CD14-positive monocyte (primary cell): ENCODE measurements around the gene PLS3. TPM values are rescaled to one million over a fixed set of nuclear protein-coding genes. Genes with fewer than 3 reads are reported as not detected.

Experiments
- DNase-seq, 3 donors: peaks; one replicate each; pipeline ENCODE4 v3.0.0-alpha.2; 2011 to 2022
- H2AFZ ChIP-seq: 2 replicates; pipeline ENCODE4 v1.6.0; 2012; ENCODE audit warnings: mild to moderate bottlenecking, low read depth, low read length, inconsistent platforms; ENCODE audit not compliant: insufficient read depth, poor library complexity, severe bottlenecking
- H3K27ac ChIP-seq, 2 donors: 1 replicate in 1 of 2; 2 replicates in 1 of 2; pipeline ENCODE4 v1.5.1; 2012 to 2013; ENCODE audit warnings: low read length in 2 of 2, control low read depth in 1 of 2, inconsistent platforms in 1 of 2, low read depth in 1 of 2, mild to moderate bottlenecking in 1 of 2
- H3K27me3 ChIP-seq, 2 donors: one replicate each; pipeline versions ENCODE4 v1.6.0 to v1.6.1; 2011 to 2013; ENCODE audit warnings: low read length in 2 of 2; ENCODE audit not compliant: control insufficient read depth in 2 of 2, insufficient read depth in 2 of 2
- H3K36me3 ChIP-seq, 2 donors: replicated peaks in 1 of 2; 1 replicate in 1 of 2; 2 replicates in 1 of 2; pipeline versions ENCODE4 v1.5.1 to v1.6.1; 2012 to 2013; ENCODE audit warnings: low read length in 2 of 2, control low read depth in 1 of 2, inconsistent platforms in 1 of 2, mild to moderate bottlenecking in 1 of 2; ENCODE audit not compliant: insufficient read depth in 2 of 2, control insufficient read depth in 1 of 2
- H3K4me1 ChIP-seq, 2 donors: 1 replicate in 1 of 2; 2 replicates in 1 of 2; pipeline versions ENCODE4 v1.5.1 to v1.6.1; 2012 to 2013; ENCODE audit warnings: low read length in 2 of 2, control low read depth in 1 of 2, inconsistent platforms in 1 of 2, mild to moderate bottlenecking in 1 of 2, moderate library complexity in 1 of 2; ENCODE audit not compliant: insufficient read depth in 2 of 2, control insufficient read depth in 1 of 2
- H3K4me2 ChIP-seq: replicated peaks from 2 replicates; pipeline ENCODE3; 2012; ENCODE audit warnings: low read length, moderate library complexity, mild to moderate bottlenecking; ENCODE audit not compliant: poor library complexity, severe bottlenecking; ENCODE audit errors: extremely low read depth
- H3K4me3 ChIP-seq, 3 experiments: fragments of 200-600 bp in 1 of 3; sonication (generic) in 1 of 3; replicated peaks in 1 of 3; 1 replicate in 2 of 3; 2 replicates in 1 of 3; pipeline ENCODE4 v1.5.1; 2011 to 2013; ENCODE audit warnings: low read length in 3 of 3, mild to moderate bottlenecking in 3 of 3, control low read depth in 2 of 3, low read depth in 2 of 3, inconsistent platforms in 1 of 3, moderate library complexity in 1 of 3
- H3K79me2 ChIP-seq: 2 replicates; pipeline ENCODE4 v1.6.0; 2012; ENCODE audit warnings: mild to moderate bottlenecking, control low read depth, inconsistent platforms, low read length, moderate library complexity; ENCODE audit not compliant: insufficient read depth
- H3K9ac ChIP-seq: 2 replicates; pipeline ENCODE4 v1.6.0; 2017; ENCODE audit warnings: low read length, mild to moderate bottlenecking; ENCODE audit not compliant: insufficient read depth, poor library complexity, severe bottlenecking
- H3K9me3 ChIP-seq, 2 donors: replicated peaks in 1 of 2; 1 replicate in 1 of 2; 2 replicates in 1 of 2; pipeline versions ENCODE4 v1.5.1 to v1.6.1; 2012 to 2013; ENCODE audit warnings: low read length in 2 of 2, control low read depth in 1 of 2; ENCODE audit not compliant: control insufficient read depth in 1 of 2, insufficient read depth in 1 of 2
- H4K20me1 ChIP-seq: 2 replicates; pipeline ENCODE4 v1.6.0; 2012; ENCODE audit warnings: mild to moderate bottlenecking, low read length, control low read depth, moderate library complexity; ENCODE audit not compliant: insufficient read depth
- H3K27ac Mint-ChIP-seq, 7 donors: one replicate each; pipeline ENCODE4 v1.8.0; 2020; ENCODE audit warnings: mild to moderate bottlenecking in 7 of 7, mixed read lengths in 7 of 7, moderate library complexity in 6 of 7, inconsistent platforms in 2 of 7
- H3K27me3 Mint-ChIP-seq, 3 donors: one replicate each; pipeline ENCODE4 v1.8.0; 2021 to 2022; ENCODE audit warnings: low read depth in 3 of 3, mild to moderate bottlenecking in 3 of 3, mixed read lengths in 3 of 3, moderate library complexity in 3 of 3, inconsistent platforms in 1 of 3
- H3K36me3 Mint-ChIP-seq, 2 donors: one replicate each; pipeline ENCODE4 v1.8.0; 2020; ENCODE audit warnings: mixed read lengths in 2 of 2, inconsistent platforms in 1 of 2, mild to moderate bottlenecking in 1 of 2
- H3K4me1 Mint-ChIP-seq: one replicate; pipeline ENCODE4 v1.8.0; 2020; ENCODE audit warnings: mild to moderate bottlenecking, mixed read lengths
- H3K4me3 Mint-ChIP-seq, 2 donors: one replicate each; pipeline ENCODE4 v1.8.0; 2020; ENCODE audit warnings: mild to moderate bottlenecking in 2 of 2, mixed read lengths in 2 of 2, moderate library complexity in 1 of 2
- H3K9me3 Mint-ChIP-seq, 7 donors: one replicate each; pipeline ENCODE4 v1.8.0; 2020 to 2022; ENCODE audit warnings: mixed read lengths in 7 of 7, mild to moderate bottlenecking in 6 of 7, moderate library complexity in 6 of 7, inconsistent platforms in 2 of 7
- CTCF ChIP-seq: fragments of 200-600 bp; IDR thresholded peaks from one replicate; pipeline ENCODE4 v1.8.0; 2022; ENCODE audit warnings: antibody characterized with exemption, mild to moderate bottlenecking
- WGBS: methylation state at CpG from one replicate; pipeline ENCODE4 v1.1.5; 2013; ENCODE audit warnings: missing lambda C conversion rate; ENCODE audit not compliant: insufficient coverage; 5-methylcytosine and 5-hydroxymethylcytosine counted together
- intact Hi-C, 2 donors: fragments of 100-400 bp; cut with micrococcal nuclease; formaldehyde crosslinking; loops; one replicate each; pipeline versions ENCODE4 v1.15.0 to v1.15.1; 2023
- polyA plus RNA-seq, 3 donors: library from polyadenylated mRNA; depleted of rRNA in 1 of 3; unstranded in 2 of 3; stranded (reverse) in 1 of 3; fragments of 300-500 nt in 2 of 3; fragments of >200 nt in 1 of 3; fragmentation: Illumina TruSeq in 2 of 3; gene quantifications; 1 replicate in 2 of 3; 2 replicates in 1 of 3; pipeline ENCODE4 v1.2.3, GENCODE V29; 2012 to 2021

The PLS3 gene
- polyA plus RNA-seq, 3 donors: 0.16 TPM; not detected in 2

DNA sequence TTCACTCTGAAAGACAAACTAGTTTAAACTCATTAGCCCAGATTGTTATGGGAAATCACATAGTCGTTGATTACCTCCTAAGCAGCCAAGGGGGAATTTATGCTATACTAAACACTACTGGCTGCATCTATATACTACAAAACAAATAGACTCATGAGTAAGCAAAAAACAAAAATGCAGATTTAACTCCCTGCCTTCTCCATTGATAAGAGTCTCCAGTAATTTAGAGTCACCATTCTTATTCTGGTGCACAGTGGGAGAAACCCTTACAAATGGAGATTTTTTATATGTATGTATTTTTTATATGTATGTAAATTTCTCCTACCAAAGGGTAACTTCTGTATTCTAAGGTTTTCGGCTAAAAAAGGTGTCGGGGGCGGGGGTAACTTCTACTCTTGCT lies 126.6 kb downstream of the PLS3 start:
- intact Hi-C loops: no loop called here
- Mint-ChIP-seq H3K27ac (no peak overlapping the region), H3K9me3 (no peaks in the 10 kb centered on the region)

GRCh38 chrX:115689931-115690330 lies 129.0 kb downstream of the PLS3 start:
- no peaks in the 10 kb centered on the region for H3K4me1 Mint-ChIP-seq
- no peaks in the 10 kb centered on the region for H3K36me3 Mint-ChIP-seq
- H3K36me3 ChIP-seq: no peaks in the 10 kb centered on the region
- H3K4me2 ChIP-seq: no peak overlapping the region
- no peaks in the 10 kb centered on the region for H3K27me3 ChIP-seq
- intact Hi-C loops: no loop called here
- no peak for TF ChIP-seq CTCF
- no peak overlapping the region for H3K4me3 Mint-ChIP-seq
- H3K27me3 Mint-ChIP-seq: peaks cover 0 to 24% (median 2%) of the 10 kb centered on the region in 3 donors
- WGBS: no CpG with 5 or more reads among the region's 4 CpGs
- no peak overlapping the region for H3K27ac ChIP-seq
- H4K20me1 ChIP-seq: no peaks in the 10 kb centered on the region
- H3K79me2 ChIP-seq: no peaks in the 10 kb centered on the region
- no peaks in the 10 kb centered on the region for H3K9me3 ChIP-seq
- H3K4me1 ChIP-seq: no peaks in the 10 kb centered on the region
- H2AFZ ChIP-seq: no peak overlapping the region
- no peak overlapping the region for H3K27ac Mint-ChIP-seq
- H3K4me3 ChIP-seq: no peak overlapping the region
- H3K9ac ChIP-seq: no peak overlapping the region
- H3K9me3 Mint-ChIP-seq: peaks cover 0 to 2% (median 0%) of the 10 kb centered on the region in 7 donors
- no peak for DNase-seq

More for the DNA sequence above, 126.6 kb downstream of the PLS3 start:
- WGBS: no CpG with 5 or more reads among the region's 4 CpGs
- H3K27ac ChIP-seq: no peak overlapping the region
- no peaks in the 10 kb centered on the region for H3K4me1 ChIP-seq
- Mint-ChIP-seq H3K4me3 (no peak overlapping the region), H3K36me3 (no peaks in the 10 kb centered on the region), H3K4me1 (no peaks in the 10 kb centered on the region), H3K27me3 (peaks cover 0 to 15% (median 2%) of the 10 kb centered on the region in 3 donors)
- H3K9ac ChIP-seq: no peak overlapping the region
- no peaks in the 10 kb centered on the region for H3K36me3 ChIP-seq
- no peaks in the 10 kb centered on the region for H3K27me3 ChIP-seq
- H3K4me2 ChIP-seq: no peak overlapping the region
- no peaks in the 10 kb centered on the region for H4K20me1 ChIP-seq
- no peak overlapping the region for H3K4me3 ChIP-seq
- no peak for TF ChIP-seq CTCF
- H3K9me3 ChIP-seq: no peaks in the 10 kb centered on the region
- DNase-seq: no peak
- H3K79me2 ChIP-seq: no peaks in the 10 kb centered on the region
- no peak overlapping the region for H2AFZ ChIP-seq
